ENCODE data around the gene SPDYC. TPM values are rescaled to one million over a fixed set of nuclear protein-coding genes. Genes with fewer than 3 reads are reported as not detected.

SPDYC gene
- total RNA-seq, 1 experiment from 2014 or later: not detected

Other genes starting within 250 kb of the SPDYC start
- gene PPP2R5B, start 245.5 kb upstream of the SPDYC start, total RNA-seq (2014; rRNA removed; shearing (Covaris generic)): 12.5 and 17.8 TPM in 2 replicates
- gene GPHA2, start 234.3 kb upstream of the SPDYC start, total RNA-seq (2014; rRNA removed; shearing (Covaris generic)): not detected in 2 replicates
- gene MAJIN, start 198.1 kb upstream of the SPDYC start, total RNA-seq (2014; rRNA removed; shearing (Covaris generic)): not detected in 2 replicates
- gene BATF2, start 173.3 kb upstream of the SPDYC start, total RNA-seq (2014; rRNA removed; shearing (Covaris generic)): 0.59 and 0.84 TPM in 2 replicates
- 166 and 176 TPM in 2 replicates for gene ARL2, start 156.1 kb upstream of the SPDYC start, total RNA-seq (2014; rRNA removed; shearing (Covaris generic))
- 25.8 and 27.0 TPM in 2 replicates for gene SNX15, start 142.8 kb upstream of the SPDYC start, total RNA-seq (2014; rRNA removed; shearing (Covaris generic))
- gene SAC3D1, start 129.0 kb upstream of the SPDYC start, total RNA-seq (2014; rRNA removed; shearing (Covaris generic)): 18.9 and 21.0 TPM in 2 replicates
- not detected in 2 replicates for gene NAALADL1, start 111.7 kb upstream of the SPDYC start, total RNA-seq (2014; rRNA removed; shearing (Covaris generic))
- gene CDCA5, start 86.2 kb upstream of the SPDYC start, total RNA-seq (2014; rRNA removed; shearing (Covaris generic)): 41.7 and 45.7 TPM in 2 replicates
- gene ZFPL1, start 86.0 kb upstream of the SPDYC start, total RNA-seq (2014; rRNA removed; shearing (Covaris generic)): 58.3 and 65.6 TPM in 2 replicates
- gene VPS51, start 74.0 kb upstream of the SPDYC start, total RNA-seq (2014; rRNA removed; shearing (Covaris generic)): 48.7 and 108 TPM in 2 replicates
- gene TM7SF2, start 58.4 kb upstream of the SPDYC start, total RNA-seq (2014; rRNA removed; shearing (Covaris generic)): 5.0 and 6.0 TPM in 2 replicates
- gene ZNHIT2, start 52.5 kb upstream of the SPDYC start, total RNA-seq (2014; rRNA removed; shearing (Covaris generic)): 7.6 and 10.2 TPM in 2 replicates
- gene FAU, start 48.1 kb upstream of the SPDYC start, total RNA-seq (2014; rRNA removed; shearing (Covaris generic)): 366 and 448 TPM in 2 replicates
- 50.6 and 69.5 TPM in 2 replicates for gene MRPL49, start 47.9 kb upstream of the SPDYC start, total RNA-seq (2014; rRNA removed; shearing (Covaris generic))
- gene SYVN1, start 35.7 kb upstream of the SPDYC start, total RNA-seq (2014; rRNA removed; shearing (Covaris generic)): 15.6 and 29.2 TPM in 2 replicates
- 195 and 272 TPM in 2 replicates for gene CAPN1, start 11.7 kb downstream of the SPDYC start, total RNA-seq (2014; rRNA removed; shearing (Covaris generic))
- gene POLA2, start 91.7 kb downstream of the SPDYC start, total RNA-seq (2014; rRNA removed; shearing (Covaris generic)): 28.1 and 43.7 TPM in 2 replicates
- 7.0 and 7.1 TPM in 2 replicates for gene CDC42EP2, start 144.6 kb downstream of the SPDYC start, total RNA-seq (2014; rRNA removed; shearing (Covaris generic))
- 41.5 and 58.9 TPM in 2 replicates for gene DPF2, start 163.6 kb downstream of the SPDYC start, total RNA-seq (2014; rRNA removed; shearing (Covaris generic))
- 0.20 and 0.24 TPM in 2 replicates for gene TIGD3, start 184.5 kb downstream of the SPDYC start, total RNA-seq (2014; rRNA removed; shearing (Covaris generic))
- 0.48 and 0.68 TPM in 2 replicates for gene SLC25A45, start 212.4 kb downstream of the SPDYC start, total RNA-seq (2014; rRNA removed; shearing (Covaris generic))
- gene FRMD8, start 216.4 kb downstream of the SPDYC start, total RNA-seq (2014; rRNA removed; shearing (Covaris generic)): 21.9 and 43.8 TPM in 2 replicates

Data from RPMI7951 (cell line).